GM23338 (cell line): ENCODE measurements around the gene TIMM44.
A peak's percentile ranks its signal among the peaks of the same experiment; 100 is the strongest.

Experiments
- CREB1 ChIP-seq: fragments of 250-450 bp; sonication (Bioruptor Pico); IDR thresholded peaks from 2 replicates; pipeline ENCODE4 v1.5.0; 2020; ENCODE audit warnings: low read depth, mild to moderate bottlenecking, moderate library complexity
- EZH2 ChIP-seq: fragments of 200-600 bp; sonication (generic); IDR thresholded peaks from one replicate; pipeline ENCODE4 v1.8.0; 2017; ENCODE audit warnings: antibody characterized with exemption, mild to moderate bottlenecking, low read depth; ENCODE audit not compliant: unreplicated experiment
- EZH2phosphoT487 ChIP-seq: fragments of 200-600 bp; sonication (generic); IDR thresholded peaks from one replicate; pipeline ENCODE4 v1.8.1; 2018; ENCODE audit warnings: antibody characterized with exemption; ENCODE audit not compliant: unreplicated experiment
- JUNB ChIP-seq: IDR thresholded peaks from one replicate; pipeline ENCODE4 v1.6.1; 2016; ENCODE audit warnings: antibody characterized with exemption; ENCODE audit not compliant: unreplicated experiment
- POLR2AphosphoS5 ChIP-seq: IDR thresholded peaks from 2 replicates; pipeline ENCODE4 v1.6.1; 2016; ENCODE audit warnings: antibody characterized with exemption, low read depth
- ZNF114 ChIP-seq: fragments of 250-450 bp; sonication (Bioruptor Pico); IDR thresholded peaks from 2 replicates; pipeline ENCODE4 v1.5.0; 2020; ENCODE audit warnings: mild to moderate bottlenecking, moderate library complexity
- ZNF331 ChIP-seq: fragments of 250-450 bp; sonication (Bioruptor Pico); IDR thresholded peaks from 2 replicates; pipeline ENCODE4 v1.5.0; 2020; ENCODE audit warnings: low read depth, mild to moderate bottlenecking, moderate library complexity
- TF ChIP-seq, protein P1 (sequence below), 2 experiments: fragments of 200-600 bp in 1 of 2; sonication (generic) in 1 of 2; conservative IDR thresholded peaks; 2 replicates each; pipeline versions ENCODE4 v1.5.1 to v1.6.1; 2016 to 2017; ENCODE audit warnings: antibody characterized with exemption in 2 of 2, low read depth in 2 of 2, mild to moderate bottlenecking in 2 of 2, moderate library complexity in 1 of 2
- TF ChIP-seq, protein P2 (sequence below): IDR thresholded peaks from 2 replicates; pipeline ENCODE4 v1.6.1; 2016; ENCODE audit warnings: antibody characterized with exemption
- TF ChIP-seq, protein P3 (sequence below): IDR thresholded peaks from one replicate; pipeline ENCODE4 v1.6.1; 2018; ENCODE audit warnings: antibody characterized with exemption; ENCODE audit not compliant: unreplicated experiment
- TF ChIP-seq, protein P4 (sequence below): fragments of 250-450 bp; sonication (Bioruptor Pico); IDR thresholded peaks from 2 replicates; pipeline ENCODE4 v1.5.0; 2020; ENCODE audit warnings: mild to moderate bottlenecking, moderate library complexity

DNA sequence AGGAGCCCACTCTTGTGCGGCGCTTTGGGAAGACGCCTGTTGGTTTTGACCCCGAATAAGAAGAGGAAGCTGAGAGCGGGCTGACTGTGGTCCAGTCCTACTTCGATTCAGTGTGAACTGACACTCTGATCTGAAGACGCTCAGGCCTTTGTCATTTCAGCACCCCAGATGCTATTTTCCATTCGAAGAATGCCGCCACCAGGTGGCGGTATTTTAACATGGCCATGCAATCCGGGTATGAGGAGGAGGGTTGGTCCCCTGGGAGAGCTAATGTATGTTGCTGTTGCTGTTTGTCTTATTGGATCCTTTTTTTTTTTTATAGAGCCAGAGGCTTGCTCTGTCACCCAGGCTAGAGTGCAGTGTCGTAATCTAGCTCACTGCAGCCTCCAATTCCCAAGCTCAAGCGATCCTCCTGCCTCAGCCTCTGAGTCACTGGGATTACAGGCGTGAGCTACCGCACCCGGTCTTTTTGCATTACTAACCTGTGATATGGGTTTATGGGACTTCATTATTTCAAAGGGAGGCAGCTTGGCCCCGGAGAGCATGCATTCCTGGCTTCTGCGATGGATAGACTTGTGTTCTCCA lies 803 bp upstream of the TIMM44 start:
- TF ChIP-seq EZH2: no peak
- TF ChIP-seq, protein P1, sequence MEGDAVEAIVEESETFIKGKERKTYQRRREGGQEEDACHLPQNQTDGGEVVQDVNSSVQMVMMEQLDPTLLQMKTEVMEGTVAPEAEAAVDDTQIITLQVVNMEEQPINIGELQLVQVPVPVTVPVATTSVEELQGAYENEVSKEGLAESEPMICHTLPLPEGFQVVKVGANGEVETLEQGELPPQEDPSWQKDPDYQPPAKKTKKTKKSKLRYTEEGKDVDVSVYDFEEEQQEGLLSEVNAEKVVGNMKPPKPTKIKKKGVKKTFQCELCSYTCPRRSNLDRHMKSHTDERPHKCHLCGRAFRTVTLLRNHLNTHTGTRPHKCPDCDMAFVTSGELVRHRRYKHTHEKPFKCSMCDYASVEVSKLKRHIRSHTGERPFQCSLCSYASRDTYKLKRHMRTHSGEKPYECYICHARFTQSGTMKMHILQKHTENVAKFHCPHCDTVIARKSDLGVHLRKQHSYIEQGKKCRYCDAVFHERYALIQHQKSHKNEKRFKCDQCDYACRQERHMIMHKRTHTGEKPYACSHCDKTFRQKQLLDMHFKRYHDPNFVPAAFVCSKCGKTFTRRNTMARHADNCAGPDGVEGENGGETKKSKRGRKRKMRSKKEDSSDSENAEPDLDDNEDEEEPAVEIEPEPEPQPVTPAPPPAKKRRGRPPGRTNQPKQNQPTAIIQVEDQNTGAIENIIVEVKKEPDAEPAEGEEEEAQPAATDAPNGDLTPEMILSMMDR (conservative IDR thresholded peaks at IDR 0.05; ENCODE audit: low read depth in 2 of 2): peak; percentile 85 to 90
- TF ChIP-seq, protein P2, sequence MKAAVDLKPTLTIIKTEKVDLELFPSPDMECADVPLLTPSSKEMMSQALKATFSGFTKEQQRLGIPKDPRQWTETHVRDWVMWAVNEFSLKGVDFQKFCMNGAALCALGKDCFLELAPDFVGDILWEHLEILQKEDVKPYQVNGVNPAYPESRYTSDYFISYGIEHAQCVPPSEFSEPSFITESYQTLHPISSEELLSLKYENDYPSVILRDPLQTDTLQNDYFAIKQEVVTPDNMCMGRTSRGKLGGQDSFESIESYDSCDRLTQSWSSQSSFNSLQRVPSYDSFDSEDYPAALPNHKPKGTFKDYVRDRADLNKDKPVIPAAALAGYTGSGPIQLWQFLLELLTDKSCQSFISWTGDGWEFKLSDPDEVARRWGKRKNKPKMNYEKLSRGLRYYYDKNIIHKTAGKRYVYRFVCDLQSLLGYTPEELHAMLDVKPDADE: no peak
- no peak for TF ChIP-seq POLR2AphosphoS5
- TF ChIP-seq EZH2phosphoT487: no peak
- TF ChIP-seq, protein P3, sequence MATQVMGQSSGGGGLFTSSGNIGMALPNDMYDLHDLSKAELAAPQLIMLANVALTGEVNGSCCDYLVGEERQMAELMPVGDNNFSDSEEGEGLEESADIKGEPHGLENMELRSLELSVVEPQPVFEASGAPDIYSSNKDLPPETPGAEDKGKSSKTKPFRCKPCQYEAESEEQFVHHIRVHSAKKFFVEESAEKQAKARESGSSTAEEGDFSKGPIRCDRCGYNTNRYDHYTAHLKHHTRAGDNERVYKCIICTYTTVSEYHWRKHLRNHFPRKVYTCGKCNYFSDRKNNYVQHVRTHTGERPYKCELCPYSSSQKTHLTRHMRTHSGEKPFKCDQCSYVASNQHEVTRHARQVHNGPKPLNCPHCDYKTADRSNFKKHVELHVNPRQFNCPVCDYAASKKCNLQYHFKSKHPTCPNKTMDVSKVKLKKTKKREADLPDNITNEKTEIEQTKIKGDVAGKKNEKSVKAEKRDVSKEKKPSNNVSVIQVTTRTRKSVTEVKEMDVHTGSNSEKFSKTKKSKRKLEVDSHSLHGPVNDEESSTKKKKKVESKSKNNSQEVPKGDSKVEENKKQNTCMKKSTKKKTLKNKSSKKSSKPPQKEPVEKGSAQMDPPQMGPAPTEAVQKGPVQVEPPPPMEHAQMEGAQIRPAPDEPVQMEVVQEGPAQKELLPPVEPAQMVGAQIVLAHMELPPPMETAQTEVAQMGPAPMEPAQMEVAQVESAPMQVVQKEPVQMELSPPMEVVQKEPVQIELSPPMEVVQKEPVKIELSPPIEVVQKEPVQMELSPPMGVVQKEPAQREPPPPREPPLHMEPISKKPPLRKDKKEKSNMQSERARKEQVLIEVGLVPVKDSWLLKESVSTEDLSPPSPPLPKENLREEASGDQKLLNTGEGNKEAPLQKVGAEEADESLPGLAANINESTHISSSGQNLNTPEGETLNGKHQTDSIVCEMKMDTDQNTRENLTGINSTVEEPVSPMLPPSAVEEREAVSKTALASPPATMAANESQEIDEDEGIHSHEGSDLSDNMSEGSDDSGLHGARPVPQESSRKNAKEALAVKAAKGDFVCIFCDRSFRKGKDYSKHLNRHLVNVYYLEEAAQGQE: no peak
- TF ChIP-seq CREB1 (CRISPR knock-in tag): no peak
- TF ChIP-seq JUNB: no peak
- no peak for TF ChIP-seq ZNF114 (CRISPR knock-in tag)
- TF ChIP-seq ZNF331: no peak
- TF ChIP-seq, protein P4, sequence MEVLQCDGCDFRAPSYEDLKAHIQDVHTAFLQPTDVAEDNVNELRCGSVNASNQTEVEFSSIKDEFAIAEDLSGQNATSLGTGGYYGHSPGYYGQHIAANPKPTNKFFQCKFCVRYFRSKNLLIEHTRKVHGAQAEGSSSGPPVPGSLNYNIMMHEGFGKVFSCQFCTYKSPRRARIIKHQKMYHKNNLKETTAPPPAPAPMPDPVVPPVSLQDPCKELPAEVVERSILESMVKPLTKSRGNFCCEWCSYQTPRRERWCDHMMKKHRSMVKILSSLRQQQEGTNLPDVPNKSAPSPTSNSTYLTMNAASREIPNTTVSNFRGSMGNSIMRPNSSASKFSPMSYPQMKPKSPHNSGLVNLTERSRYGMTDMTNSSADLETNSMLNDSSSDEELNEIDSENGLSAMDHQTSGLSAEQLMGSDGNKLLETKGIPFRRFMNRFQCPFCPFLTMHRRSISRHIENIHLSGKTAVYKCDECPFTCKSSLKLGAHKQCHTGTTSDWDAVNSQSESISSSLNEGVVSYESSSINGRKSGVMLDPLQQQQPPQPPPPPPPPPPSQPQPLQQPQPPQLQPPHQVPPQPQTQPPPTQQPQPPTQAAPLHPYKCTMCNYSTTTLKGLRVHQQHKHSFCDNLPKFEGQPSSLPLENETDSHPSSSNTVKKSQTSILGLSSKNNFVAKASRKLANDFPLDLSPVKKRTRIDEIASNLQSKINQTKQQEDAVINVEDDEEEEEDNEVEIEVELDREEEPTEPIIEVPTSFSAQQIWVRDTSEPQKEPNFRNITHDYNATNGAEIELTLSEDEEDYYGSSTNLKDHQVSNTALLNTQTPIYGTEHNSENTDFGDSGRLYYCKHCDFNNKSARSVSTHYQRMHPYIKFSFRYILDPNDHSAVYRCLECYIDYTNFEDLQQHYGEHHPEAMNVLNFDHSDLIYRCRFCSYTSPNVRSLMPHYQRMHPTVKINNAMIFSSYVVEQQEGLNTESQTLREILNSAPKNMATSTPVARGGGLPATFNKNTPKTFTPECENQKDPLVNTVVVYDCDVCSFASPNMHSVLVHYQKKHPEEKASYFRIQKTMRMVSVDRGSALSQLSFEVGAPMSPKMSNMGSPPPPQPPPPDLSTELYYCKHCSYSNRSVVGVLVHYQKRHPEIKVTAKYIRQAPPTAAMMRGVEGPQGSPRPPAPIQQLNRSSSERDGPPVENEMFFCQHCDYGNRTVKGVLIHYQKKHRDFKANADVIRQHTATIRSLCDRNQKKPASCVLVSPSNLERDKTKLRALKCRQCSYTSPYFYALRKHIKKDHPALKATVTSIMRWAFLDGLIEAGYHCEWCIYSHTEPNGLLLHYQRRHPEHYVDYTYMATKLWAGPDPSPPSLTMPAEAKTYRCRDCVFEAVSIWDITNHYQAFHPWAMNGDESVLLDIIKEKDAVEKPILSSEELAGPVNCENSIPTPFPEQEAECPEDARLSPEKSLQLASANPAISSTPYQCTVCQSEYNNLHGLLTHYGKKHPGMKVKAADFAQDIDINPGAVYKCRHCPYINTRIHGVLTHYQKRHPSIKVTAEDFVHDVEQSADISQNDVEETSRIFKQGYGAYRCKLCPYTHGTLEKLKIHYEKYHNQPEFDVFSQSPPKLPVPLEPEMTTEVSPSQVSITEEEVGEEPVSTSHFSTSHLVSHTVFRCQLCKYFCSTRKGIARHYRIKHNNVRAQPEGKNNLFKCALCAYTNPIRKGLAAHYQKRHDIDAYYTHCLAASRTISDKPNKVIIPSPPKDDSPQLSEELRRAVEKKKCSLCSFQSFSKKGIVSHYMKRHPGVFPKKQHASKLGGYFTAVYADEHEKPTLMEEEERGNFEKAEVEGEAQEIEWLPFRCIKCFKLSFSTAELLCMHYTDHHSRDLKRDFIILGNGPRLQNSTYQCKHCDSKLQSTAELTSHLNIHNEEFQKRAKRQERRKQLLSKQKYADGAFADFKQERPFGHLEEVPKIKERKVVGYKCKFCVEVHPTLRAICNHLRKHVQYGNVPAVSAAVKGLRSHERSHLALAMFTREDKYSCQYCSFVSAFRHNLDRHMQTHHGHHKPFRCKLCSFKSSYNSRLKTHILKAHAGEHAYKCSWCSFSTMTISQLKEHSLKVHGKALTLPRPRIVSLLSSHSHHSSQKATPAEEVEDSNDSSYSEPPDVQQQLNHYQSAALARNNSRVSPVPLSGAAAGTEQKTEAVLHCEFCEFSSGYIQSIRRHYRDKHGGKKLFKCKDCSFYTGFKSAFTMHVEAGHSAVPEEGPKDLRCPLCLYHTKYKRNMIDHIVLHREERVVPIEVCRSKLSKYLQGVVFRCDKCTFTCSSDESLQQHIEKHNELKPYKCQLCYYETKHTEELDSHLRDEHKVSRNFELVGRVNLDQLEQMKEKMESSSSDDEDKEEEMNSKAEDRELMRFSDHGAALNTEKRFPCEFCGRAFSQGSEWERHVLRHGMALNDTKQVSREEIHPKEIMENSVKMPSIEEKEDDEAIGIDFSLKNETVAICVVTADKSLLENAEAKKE: no peak
